Measurements from ENCODE around the gene MAGEB2.
"Not testable (repeated sequence)": the region's sequence is repeated elsewhere in the genome, so short reads cannot be mapped to it uniquely, and the experiment has no call there.

DNA sequence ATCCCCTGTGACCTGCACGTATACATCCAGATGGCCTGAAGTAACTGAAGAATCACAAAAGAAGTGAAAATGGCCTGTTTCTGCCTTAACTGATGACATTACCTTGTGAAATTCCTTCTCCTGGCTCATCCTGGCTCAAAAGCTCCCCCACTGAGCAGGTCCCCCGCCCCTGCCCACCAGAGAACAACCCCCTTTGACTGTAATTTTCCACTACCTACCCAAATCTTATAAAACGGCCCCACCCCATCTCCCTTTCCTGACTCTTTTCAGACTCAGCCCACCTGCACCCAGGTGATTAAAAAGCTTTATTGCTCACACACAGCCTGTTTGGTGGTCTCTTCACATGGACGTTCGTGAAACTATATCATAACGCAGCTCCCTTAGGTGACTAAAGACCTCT, 21.5 kb upstream of the MAGEB2 start:
- not testable (repeated sequence) for TF ChIP-seq CTCF (IDR thresholded peaks at IDR 0.05; ENCODE audit: insufficient read depth, low read length); GABPA (IDR thresholded peaks at IDR 0.05; ENCODE audit: low read depth); POLR2AphosphoS5 (IDR thresholded peaks at IDR 0.05; ENCODE audit: low read depth); REST (IDR thresholded peaks at IDR 0.05; ENCODE audit: insufficient replicate concordance, low read depth); SPI1 (IDR thresholded peaks at IDR 0.05; ENCODE audit: borderline replicate concordance, low read depth)
